CMK (cell line): ENCODE results near the gene RNPEPL1.
"Not testable (repeated sequence)": the region's sequence is repeated elsewhere in the genome, so short reads cannot be mapped to it uniquely, and the experiment has no call there.

ENCODE experiments used
- DNase-seq: peaks from one replicate; pipeline ENCODE4 v3.0.0-alpha.2; 2010; ENCODE audit warnings: low read depth

RNPEPL1 gene

GRCh38 chr2:240603846-240604245 is 35.6 kb downstream of the RNPEPL1 start:
- no peak for DNase-seq

GRCh38 chr2:240604291-240604938 is 36.1 kb downstream of the RNPEPL1 start:
- peak; percentile 76 for DNase-seq

DNA sequence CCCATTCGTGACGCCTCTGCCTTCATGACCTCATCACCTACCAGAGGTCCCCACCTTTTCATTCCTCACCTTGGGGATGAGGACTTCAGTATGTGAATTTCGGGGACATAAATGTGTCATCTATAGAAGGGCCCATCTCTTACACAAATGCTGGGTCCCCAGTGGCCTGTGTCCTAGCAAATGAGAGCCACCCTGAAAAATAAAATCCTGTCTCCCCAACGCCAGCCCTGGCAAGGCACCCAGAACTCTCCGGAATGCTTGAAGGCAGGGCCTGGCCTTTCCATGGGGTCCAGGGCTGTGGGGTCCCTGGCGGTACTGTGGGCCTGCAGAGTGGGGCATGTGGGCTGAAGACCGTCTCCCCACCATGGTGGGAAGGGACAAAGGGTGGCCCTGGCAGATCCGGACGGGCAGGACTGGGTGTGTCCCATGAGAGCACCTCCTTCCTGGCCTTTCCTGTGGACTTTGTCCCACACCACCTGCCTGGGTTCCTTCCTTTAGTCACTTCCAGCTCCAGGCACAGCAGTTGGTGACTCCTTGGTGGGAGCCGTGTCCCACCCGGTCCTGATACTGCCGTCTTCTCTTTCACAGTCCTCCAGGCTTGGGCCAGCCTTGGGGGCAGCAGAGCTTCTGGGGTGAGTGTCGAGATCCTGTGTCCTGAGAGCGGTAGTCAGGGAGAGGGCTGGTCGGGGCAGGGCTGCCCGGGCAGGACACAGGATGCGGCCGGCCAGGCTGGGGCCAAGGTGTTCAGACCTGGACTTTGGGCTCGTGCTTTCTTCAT is 36.8 kb downstream of the RNPEPL1 start:
- no peak for DNase-seq

- DNase-seq = no peak
Measured at GRCh38 chr2:240605867-240606743, 37.8 kb downstream of the RNPEPL1 start.

DNA sequence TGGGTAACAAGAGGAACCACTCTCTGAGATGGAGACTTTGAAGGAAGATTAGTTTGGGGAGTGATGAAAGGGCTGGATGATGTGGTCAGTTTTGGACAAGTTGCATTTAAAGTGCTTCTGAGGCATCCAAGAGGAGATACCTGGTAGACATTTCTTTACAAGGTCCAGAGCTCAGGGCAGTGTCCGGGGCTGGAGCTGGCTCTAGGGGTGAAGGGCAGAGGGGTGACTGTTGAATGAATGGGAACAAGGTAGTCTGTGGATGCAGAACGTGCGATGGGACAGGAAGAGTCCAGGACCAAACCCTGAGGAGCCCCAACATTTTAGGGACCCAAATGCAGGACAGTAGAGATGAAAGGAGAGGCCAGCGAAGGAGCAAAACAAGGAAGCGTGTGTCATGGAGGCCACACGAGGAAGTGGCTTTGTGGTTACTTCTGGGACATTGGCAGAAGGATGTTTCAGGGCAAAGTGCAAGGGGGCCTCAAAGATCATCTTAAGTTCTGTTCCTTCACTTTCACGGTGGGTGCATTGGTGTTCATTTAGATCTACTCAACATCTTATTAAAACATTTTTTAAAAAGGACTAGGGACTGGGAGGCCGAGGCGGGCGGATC is 43.4 kb downstream of the RNPEPL1 start:
- DNase-seq = no peak

DNA sequence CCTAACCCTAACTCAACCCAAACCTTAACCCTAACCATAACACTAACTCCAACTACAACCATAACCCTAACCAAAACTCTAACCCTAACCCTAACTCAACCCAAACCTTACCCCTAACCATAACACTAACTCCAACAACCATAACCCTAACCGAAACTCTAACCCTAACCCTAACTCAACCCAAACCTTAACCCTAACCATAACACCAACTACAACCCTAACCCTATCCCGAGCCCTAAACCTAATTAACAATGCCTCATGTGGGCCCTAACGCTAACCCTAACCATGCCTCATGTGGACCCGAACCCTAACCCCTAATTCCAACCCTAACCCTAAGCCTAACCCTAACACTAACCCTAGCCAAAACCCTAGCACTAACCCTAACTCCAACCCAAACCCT is 45.5 kb downstream of the RNPEPL1 start:
- no peak for DNase-seq

DNA sequence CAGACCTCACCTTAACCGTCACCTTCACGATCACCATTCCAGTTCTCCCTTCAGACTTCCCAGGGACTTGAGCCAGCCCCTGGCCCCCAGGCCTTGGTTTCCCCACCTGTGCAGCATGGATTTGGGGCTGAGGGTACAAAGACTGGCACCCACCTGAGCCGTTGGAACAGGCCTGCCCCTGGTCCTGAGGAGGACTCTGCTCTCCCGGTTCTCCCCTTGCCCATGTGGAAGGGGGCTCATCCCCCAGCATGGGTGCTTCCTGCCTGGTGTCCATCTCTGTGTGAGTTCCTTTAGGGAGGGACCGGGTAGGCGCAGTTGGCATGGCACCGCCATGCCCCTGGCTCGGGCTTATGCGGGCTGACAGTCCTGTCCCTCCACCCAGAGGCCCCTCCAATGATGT is 46.1 kb downstream of the RNPEPL1 start:
- no peak for DNase-seq

DNA sequence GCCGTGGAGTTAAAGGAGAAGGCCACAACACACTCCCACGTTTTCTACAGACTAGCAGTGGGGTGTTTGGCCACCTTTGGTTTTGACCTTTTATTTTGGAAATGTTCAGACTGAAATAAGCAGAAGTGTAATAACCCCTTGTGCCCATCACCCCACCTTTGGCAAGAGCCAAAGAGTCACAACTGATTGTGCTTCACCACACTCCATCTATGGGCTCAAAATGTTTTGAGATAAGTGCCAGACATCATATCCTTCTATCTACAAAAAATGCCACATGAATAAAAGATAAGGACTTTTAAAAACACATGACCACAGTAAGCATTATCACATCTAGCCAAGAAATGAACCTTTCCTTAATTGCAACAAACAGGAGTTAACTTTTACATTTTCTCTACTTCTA is 47.1 kb downstream of the RNPEPL1 start:
- no peak for DNase-seq

DNA sequence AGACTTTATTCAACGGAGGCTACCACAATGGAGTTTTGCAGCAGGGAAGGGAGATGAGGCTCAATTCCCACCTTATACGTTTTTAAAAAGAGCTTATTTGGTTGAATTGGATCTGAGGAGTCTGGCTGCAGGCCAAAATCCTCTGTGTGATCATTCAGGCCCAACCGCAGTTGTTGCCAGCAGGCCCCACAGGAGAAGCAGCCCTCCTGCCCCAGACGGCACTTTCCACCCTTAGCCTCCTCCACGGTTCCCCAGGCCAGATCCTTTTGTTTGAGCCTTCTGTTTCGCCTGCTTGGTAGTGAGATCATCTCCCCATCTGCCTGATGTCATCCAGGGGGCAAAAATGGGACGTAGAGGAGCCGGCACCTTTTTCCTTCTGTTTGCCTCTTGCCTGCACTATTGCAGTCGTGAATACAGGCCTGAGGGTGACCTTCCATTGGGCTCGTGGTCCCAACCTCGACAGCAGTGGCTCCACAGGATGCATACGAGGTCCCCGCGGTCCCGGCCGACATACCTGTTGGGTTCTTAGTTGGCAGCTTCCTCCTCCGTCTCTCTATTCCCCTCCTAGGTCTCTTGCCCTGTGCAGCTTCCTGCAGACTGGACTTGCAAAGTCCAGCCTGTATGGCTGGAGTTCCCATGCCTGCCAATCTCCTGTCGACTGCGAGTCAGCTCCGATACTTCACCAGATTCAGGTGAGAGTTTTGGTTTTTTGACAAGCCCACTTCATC is 47.7 kb downstream of the RNPEPL1 start:
- DNase-seq = no peak

DNA sequence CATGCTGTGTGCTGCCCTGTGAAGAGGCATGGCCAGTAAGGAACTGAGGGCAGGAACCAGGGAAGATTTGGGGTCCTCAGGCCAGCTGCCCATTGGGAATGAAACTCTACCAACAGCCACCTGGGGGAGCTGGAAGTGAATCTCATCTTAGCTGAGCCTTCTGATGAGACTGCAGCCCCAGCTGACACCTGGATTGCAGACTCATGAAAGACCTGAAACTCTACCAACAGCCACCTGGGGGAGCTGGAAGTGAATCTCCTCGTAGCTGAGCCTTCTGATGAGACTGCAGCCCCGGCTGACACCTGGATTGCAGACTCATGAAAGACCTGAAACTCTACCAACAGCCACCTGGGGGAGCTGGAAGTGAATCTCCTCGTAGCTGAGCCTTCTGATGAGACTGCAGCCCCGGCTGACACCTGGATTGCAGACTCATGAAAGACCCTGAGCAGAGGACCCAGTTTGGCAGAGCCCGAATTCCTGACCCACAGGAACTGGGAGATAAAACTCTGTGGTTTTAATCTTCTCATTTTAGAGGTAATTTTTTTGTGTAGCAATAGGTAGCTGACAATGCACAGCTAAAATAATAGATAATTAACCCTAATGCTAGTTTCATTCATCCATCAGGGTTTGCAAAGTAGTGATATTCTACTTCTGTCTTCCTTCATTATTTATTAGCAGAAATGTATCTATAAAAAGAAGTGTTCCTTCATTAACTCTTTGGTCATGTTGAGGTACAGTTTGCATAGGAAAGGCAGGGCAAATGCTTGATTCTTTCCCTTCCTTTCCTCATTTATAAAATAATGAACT is 48.8 kb downstream of the RNPEPL1 start:
- DNase-seq = not testable (repeated sequence)

GRCh38 chr2:240618776-240619175 is 50.5 kb downstream of the RNPEPL1 start:
- no peak for DNase-seq

DNA sequence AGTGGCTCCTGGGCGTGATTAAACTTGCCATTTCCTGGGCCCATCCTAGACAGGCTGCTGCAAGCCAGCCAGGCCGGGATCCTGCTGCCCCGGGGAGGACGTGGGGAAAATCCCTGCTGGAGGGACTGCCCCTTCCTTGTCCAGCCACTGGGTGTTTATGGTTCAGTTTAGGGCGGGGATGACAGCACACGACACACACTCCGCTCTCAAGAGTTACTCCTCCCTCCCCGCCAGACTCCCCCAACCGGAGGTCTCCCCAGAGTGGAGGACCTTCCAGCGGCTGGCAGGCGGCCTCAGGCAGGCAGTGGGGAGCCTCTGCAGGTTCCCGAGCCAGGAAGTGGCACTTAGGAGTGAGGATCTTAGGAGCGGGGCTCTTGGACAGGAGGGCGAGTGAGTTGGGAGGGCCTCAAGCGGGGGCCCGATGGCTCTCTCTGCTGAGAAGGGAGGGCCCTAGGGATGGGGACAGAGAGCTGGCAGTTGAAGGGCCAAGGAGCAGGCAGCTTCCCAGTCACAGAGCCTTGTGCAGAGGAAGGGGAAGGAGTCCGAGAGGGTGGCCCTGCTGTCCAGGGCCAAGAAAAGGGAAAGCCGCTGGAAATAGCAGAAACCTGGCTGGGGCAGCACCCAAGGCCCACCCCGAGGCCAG is 51.3 kb downstream of the RNPEPL1 start:
- no peak for DNase-seq

- no peak for DNase-seq
Measured at GRCh38 chr2:240620149-240620731, 52.0 kb downstream of the RNPEPL1 start.

- no peak for DNase-seq
Measured at GRCh38 chr2:240620859-240621258, 52.6 kb downstream of the RNPEPL1 start.

DNA sequence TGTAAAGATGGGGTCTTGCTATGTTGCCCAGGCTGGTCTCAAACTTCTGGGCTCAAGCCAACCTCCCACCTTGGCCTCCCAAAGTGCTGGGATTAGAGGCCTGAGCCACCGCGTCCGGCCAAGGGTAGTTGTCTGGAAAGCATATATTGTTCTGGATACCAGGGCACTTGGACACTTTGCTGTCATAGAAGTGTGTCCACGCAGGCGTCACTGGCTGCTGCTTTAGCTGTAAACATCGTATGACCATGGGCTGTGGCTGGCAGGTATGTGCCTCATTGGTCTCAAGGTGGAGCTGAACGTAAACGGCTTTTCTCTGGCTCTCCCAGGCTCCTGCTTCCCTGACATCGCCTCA is 53.8 kb downstream of the RNPEPL1 start:
- no peak for DNase-seq

DNA sequence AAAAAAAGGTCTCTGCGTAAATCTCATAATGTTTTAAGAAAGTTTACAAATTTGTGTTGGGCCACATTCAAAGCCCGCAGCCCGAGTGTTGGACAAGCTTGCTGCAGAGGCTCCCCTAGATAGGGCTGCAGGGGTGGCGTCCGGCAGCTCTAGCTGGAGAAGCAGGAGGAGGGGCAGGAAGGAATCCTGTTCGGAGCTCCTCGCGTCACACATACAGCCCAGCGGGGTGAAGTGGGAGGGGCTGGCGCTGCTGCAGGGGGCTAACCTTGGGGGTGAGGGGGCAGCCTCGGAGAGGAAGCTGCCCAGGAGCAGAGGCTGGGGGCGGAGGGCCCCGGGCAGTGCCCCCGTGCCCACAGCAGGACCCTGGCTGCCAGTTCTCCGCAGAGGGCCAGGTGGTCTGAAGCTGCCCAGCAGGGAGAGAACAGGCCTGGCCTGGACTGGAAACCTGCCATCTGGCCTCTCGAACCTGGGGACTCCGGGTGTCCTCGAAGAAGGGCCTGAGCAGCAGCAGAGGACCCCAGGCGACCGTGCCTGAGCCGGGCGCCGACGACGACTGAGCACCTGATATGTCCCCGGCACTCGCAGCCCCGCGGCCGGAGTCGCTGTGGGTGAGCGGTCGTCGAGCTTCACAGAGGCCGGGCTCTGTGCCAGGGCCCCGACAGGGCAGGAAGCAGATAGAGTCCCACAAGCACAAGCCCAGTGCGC is 54.4 kb downstream of the RNPEPL1 start:
- no peak for DNase-seq

GRCh38 chr2:240623531-240624010 is 55.3 kb downstream of the RNPEPL1 start:
- DNase-seq = no peak

DNA sequence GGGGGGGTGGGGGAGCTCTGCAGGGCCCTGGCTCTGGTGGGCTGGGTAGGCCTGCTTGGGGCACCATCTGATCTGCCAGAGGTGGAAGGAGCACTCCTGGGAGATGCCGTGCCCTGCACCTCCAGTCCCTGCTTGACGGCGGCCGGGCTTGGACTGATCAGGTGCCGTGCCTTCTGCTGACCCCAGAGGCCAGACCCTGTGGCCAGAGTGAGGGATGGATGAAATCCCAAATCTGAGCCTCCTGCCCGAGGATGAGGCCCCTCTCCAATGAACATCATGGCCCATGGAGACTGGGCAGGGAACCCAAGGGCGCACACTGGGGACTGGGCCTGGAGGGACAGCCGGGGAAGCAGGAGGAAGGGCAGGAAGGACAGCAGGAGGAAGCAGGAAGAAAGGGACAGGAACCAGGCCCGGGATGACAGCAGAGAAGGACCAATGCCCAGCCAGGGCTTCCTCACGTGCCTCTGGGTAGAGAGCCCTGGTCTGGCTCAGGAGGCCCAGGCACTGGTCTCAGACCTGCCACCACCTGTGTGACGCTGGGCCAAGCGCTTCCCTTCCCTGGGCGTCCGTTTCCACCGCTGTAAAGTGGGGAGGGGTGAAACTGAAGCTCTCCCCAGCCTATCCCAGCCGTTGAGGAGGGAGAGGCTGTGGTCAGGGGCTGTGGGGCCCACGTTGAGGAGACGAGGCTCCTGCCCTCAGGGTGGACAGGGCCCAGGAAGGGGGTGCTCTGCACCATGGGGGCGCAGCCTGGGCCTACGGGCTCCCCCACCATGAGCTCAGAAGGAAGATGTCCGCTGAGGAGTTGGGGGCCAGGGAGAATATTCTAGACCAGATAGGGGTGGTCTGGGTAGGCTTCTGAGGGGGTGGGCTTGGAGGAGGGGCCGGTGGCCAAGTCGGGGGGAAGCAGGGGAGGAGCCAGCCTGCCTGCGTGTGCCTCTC is 56.0 kb downstream of the RNPEPL1 start:
- no peak for DNase-seq
